HepG2 (cell line): ENCODE measurements around the gene PSD4. TPM values are rescaled to one million over a fixed set of nuclear protein-coding genes. Genes with fewer than 3 reads are reported as not detected.

Source experiments
- HNF4G ChIP-seq, 2 experiments: sonication (generic) in 1 of 2; formaldehyde crosslinking in 1 of 2; IDR thresholded peaks; 2 replicates each; pipeline versions ENCODE4 v1.4.0 to v1.6.1; 2011 to 2020; ENCODE audit warnings: borderline replicate concordance in 2 of 2, low read depth in 2 of 2, mild to moderate bottlenecking in 2 of 2, low read length in 1 of 2, missing genetic modification reagents in 1 of 2, moderate library complexity in 1 of 2
- MXD4 ChIP-seq: IDR thresholded peaks from 2 replicates; pipeline ENCODE4 v1.6.1; 2016; ENCODE audit warnings: mild to moderate bottlenecking, missing biosample characterization, missing genetic modification reagents
- RXRB ChIP-seq: IDR thresholded peaks from 2 replicates; pipeline ENCODE4 v1.6.1; 2016; ENCODE audit warnings: borderline replicate concordance, missing genetic modification reagents, missing compliant biosample characterization
- SNRNP70 ChIP-seq: fragments of 200-400 bp; formaldehyde crosslinking; IDR thresholded peaks from 2 replicates; pipeline ENCODE4 v1.6.1; 2017; ENCODE audit warnings: mild to moderate bottlenecking, low read depth, low read length, moderate library complexity
- ZNF12 ChIP-seq: sonication (generic); formaldehyde crosslinking; IDR thresholded peaks from 2 replicates; pipeline ENCODE4 v1.5.0; 2020; ENCODE audit warnings: missing genetic modification reagents
- polyA plus RNA-seq, 8 experiments: library from polyadenylated mRNA; depleted of rRNA in 3 of 8; stranded (reverse) in 7 of 8; unstranded in 1 of 8; fragments of >200 nt; fragmentation: Illumina TruSeq in 4 of 8; extraction: Trizol in 4 of 8; gene quantifications; 2 replicates each; pipeline versions ENCODE4 v1.2.1 to v1.2.3, GENCODE V29; 2011 to 2016; ENCODE audit warnings: low read depth in 4 of 8, missing spikeins in 1 of 8, mixed read lengths in 1 of 8; ENCODE audit not compliant: insufficient read depth in 1 of 8
- total RNA-seq, 5 experiments: library from RNA; depleted of rRNA; stranded (reverse); fragments of >200 nt; fragmentation: Illumina TruSeq; extraction: Trizol; gene quantifications; 2 replicates each; pipeline ENCODE4 v1.2.3, GENCODE V29; 2016; ENCODE audit warnings: low read depth in 1 of 5
- TF ChIP-seq, protein P1 (sequence below): sonication (generic); formaldehyde crosslinking; IDR thresholded peaks from 2 replicates; pipeline ENCODE4 v1.4.0; 2020; ENCODE audit warnings: mild to moderate bottlenecking, missing genetic modification reagents
- TF ChIP-seq, protein P2 (sequence below): sonication (generic); formaldehyde crosslinking; IDR thresholded peaks from 2 replicates; pipeline ENCODE4 v1.8.1; 2023; ENCODE audit warnings: mild to moderate bottlenecking, moderate library complexity, missing genetic modification reagents
- TF ChIP-seq, protein P3 (sequence below): IDR thresholded peaks from 2 replicates; pipeline ENCODE4 v1.4.0; 2020; ENCODE audit warnings: mild to moderate bottlenecking, missing genetic modification reagents

PSD4 gene
- total and polyA plus RNA-seq, 2 of the 13 experiments (the other 11 are each of a cell fraction or from before 2014, with no cell fraction given) = 5.8 to 9.4 TPM

DNA sequence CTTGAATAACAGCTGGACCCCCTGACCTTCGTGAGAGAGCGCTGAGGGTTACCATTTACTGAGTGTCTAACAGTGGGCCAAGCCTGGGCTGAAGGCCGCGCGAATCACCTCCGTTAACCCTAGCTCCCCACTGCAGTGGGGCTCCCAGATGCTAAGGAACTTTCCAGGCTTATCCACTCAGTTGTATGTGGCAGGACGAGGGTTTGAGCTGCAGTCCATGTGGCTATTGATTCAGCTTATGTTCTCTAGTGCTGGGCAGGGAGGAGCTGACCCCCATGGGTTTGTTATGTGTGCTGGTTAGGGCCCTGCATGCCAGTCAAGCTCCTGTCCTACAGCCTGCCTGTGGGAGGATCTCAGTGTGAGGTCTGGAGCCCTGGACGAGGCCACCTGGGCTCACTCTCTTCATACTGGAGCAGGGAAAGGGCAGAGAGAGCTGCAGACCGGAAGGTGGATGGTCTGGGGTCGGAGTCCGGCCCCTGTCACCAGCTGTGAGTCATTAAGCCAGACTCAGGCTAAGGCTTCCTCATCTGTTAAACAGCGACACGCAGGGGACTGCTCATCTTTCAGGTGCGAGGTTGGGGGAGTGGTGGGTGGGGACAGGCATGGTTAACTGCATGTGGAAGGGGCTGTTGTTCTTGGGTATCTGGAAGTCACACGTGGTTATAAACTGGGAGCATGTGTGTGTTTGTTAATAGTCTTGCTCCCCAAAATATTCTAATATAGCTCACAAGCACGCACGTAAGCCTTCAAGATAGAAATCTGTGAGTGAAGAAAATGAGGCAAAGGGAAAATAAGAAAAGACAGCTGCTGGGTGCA, 6.6 kb downstream of the PSD4 start (continued):
- TF ChIP-seq, protein P1, sequence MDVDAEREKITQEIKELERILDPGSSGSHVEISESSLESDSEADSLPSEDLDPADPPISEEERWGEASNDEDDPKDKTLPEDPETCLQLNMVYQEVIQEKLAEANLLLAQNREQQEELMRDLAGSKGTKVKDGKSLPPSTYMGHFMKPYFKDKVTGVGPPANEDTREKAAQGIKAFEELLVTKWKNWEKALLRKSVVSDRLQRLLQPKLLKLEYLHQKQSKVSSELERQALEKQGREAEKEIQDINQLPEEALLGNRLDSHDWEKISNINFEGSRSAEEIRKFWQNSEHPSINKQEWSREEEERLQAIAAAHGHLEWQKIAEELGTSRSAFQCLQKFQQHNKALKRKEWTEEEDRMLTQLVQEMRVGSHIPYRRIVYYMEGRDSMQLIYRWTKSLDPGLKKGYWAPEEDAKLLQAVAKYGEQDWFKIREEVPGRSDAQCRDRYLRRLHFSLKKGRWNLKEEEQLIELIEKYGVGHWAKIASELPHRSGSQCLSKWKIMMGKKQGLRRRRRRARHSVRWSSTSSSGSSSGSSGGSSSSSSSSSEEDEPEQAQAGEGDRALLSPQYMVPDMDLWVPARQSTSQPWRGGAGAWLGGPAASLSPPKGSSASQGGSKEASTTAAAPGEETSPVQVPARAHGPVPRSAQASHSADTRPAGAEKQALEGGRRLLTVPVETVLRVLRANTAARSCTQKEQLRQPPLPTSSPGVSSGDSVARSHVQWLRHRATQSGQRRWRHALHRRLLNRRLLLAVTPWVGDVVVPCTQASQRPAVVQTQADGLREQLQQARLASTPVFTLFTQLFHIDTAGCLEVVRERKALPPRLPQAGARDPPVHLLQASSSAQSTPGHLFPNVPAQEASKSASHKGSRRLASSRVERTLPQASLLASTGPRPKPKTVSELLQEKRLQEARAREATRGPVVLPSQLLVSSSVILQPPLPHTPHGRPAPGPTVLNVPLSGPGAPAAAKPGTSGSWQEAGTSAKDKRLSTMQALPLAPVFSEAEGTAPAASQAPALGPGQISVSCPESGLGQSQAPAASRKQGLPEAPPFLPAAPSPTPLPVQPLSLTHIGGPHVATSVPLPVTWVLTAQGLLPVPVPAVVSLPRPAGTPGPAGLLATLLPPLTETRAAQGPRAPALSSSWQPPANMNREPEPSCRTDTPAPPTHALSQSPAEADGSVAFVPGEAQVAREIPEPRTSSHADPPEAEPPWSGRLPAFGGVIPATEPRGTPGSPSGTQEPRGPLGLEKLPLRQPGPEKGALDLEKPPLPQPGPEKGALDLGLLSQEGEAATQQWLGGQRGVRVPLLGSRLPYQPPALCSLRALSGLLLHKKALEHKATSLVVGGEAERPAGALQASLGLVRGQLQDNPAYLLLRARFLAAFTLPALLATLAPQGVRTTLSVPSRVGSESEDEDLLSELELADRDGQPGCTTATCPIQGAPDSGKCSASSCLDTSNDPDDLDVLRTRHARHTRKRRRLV = no peak; the same call in 1 of the 2 replicates
- TF ChIP-seq MXD4 (CRISPR knock-in tag) (peak; percentile 72), RXRB (CRISPR knock-in tag) (peak; percentile 72; the same call in 1 of the 2 replicates), SNRNP70 (no peak), HNF4G (IDR thresholded peaks at IDR 0.05; ENCODE audit: borderline replicate concordance, low read depth, low read length) (peak; percentile 89), HNF4G (CRISPR knock-in tag; IDR thresholded peaks at IDR 0.05; ENCODE audit: borderline replicate concordance, low read depth) (peak; percentile 98), ZNF12 (CRISPR knock-in tag) (no peak)
- TF ChIP-seq, protein P2, sequence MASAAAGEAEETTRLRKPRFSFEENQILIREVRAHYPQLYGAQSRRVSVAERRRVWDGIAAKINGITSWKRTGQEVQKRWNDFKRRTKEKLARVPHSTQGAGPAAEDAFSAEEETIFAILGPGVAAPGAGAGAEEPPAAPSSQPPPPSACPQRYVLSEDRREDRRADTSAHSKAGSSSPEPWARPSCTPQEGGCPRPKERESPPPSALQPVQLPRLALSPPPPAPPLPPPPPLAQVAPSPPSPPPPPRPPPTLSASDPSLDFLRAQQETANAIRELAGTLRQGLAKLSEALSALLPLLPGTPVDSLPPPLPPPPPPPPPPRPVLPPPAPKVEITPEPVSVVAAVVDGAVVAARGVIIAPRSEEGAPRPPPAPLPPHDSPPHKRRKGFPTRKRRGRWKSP (CRISPR knock-in tag) = no peak
- TF ChIP-seq, protein P3, sequence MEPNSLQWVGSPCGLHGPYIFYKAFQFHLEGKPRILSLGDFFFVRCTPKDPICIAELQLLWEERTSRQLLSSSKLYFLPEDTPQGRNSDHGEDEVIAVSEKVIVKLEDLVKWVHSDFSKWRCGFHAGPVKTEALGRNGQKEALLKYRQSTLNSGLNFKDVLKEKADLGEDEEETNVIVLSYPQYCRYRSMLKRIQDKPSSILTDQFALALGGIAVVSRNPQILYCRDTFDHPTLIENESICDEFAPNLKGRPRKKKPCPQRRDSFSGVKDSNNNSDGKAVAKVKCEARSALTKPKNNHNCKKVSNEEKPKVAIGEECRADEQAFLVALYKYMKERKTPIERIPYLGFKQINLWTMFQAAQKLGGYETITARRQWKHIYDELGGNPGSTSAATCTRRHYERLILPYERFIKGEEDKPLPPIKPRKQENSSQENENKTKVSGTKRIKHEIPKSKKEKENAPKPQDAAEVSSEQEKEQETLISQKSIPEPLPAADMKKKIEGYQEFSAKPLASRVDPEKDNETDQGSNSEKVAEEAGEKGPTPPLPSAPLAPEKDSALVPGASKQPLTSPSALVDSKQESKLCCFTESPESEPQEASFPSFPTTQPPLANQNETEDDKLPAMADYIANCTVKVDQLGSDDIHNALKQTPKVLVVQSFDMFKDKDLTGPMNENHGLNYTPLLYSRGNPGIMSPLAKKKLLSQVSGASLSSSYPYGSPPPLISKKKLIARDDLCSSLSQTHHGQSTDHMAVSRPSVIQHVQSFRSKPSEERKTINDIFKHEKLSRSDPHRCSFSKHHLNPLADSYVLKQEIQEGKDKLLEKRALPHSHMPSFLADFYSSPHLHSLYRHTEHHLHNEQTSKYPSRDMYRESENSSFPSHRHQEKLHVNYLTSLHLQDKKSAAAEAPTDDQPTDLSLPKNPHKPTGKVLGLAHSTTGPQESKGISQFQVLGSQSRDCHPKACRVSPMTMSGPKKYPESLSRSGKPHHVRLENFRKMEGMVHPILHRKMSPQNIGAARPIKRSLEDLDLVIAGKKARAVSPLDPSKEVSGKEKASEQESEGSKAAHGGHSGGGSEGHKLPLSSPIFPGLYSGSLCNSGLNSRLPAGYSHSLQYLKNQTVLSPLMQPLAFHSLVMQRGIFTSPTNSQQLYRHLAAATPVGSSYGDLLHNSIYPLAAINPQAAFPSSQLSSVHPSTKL (CRISPR knock-in tag) = peak; percentile 73
